ENCODE measurements around the gene TBX2. TPM values are rescaled to one million over a fixed set of nuclear protein-coding genes. Genes with fewer than 3 reads are reported as not detected.

TBX2 gene
- total and polyA plus RNA-seq, 2 donors from 2014 or later = 66.4 to 122 TPM

DNA sequence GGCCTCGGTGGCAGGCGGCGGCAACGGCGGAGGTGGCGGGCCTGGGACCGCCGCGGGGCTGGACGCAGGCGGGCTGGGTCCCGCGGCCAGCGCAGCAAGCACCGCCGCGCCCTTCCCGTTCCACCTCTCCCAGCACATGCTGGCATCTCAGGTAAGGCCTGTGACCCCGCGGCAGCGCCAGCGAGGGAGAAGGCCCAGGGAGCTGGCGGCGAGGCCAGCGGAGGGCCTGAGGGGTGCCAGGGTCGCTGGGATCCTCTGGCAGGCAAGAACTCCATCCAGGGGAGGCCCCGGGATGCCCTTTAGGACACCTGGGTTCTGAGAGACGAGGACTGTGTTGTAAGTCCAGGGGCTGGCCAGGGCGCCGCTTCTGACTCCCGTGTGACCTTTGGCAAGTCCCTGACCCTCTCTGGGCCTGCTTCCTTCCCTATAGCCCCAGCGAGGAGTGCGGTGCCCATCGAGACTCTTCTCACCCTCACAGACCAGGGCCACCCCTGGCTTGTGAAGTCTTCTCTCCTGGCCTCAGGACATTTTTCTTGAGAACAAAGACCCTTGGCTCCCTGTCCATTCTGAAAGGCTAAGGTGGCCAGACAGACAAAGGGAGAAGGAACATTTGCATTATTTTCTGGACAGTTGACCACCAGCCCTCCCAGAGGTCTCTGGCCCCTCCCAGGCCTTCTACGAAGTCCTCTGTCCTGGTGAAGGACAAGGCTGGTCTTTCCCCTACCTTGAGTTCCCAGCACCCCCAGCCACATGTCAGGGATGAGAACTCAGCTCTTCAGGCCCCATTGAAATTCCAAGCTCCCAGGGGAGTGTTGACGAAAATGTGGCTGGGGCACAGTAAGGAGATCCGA is 6.3 kb downstream of the TBX2 start:
- DNase-seq = peak in 3 of 5 donors; percentile 10 to 70 (median 61)
- H3K27ac ChIP-seq (ENCODE audit: low read depth in 2 of 2, low read length in 2 of 2) = peak overlapping the region; percentile 81 to 90
- intact Hi-C loops (cut with DNase I) = no loop called here
- no peak for FAIRE-seq
- H3K9me3 ChIP-seq (ENCODE audit: control insufficient read depth in 2 of 3, insufficient read depth in 1 of 3, low read length in 3 of 3) = no peaks in the 10 kb centered on the region
- peak overlapping the region; percentile 21 to 87 (median 25) for H3K4me3 ChIP-seq (ENCODE audit: low read length in 3 of 3)
- peaks cover 0 to 22% (median 7%) of the 10 kb centered on the region in 3 donors for H3K36me3 ChIP-seq (ENCODE audit: control insufficient read depth in 2 of 3, insufficient read depth in 3 of 3, low read length in 3 of 3)
- TF ChIP-seq, protein P1, sequence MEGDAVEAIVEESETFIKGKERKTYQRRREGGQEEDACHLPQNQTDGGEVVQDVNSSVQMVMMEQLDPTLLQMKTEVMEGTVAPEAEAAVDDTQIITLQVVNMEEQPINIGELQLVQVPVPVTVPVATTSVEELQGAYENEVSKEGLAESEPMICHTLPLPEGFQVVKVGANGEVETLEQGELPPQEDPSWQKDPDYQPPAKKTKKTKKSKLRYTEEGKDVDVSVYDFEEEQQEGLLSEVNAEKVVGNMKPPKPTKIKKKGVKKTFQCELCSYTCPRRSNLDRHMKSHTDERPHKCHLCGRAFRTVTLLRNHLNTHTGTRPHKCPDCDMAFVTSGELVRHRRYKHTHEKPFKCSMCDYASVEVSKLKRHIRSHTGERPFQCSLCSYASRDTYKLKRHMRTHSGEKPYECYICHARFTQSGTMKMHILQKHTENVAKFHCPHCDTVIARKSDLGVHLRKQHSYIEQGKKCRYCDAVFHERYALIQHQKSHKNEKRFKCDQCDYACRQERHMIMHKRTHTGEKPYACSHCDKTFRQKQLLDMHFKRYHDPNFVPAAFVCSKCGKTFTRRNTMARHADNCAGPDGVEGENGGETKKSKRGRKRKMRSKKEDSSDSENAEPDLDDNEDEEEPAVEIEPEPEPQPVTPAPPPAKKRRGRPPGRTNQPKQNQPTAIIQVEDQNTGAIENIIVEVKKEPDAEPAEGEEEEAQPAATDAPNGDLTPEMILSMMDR (IDR thresholded peaks at IDR 0.05; ENCODE audit: borderline replicate concordance, extremely low read depth, insufficient read depth) = no peak
- H3K9ac ChIP-seq (ENCODE audit: low read length in 3 of 3) = peak overlapping the region; percentile 4 to 60 (median 35)
- H3K4me1 ChIP-seq (ENCODE audit: control insufficient read depth in 2 of 3, insufficient read depth in 2 of 3, low read depth in 1 of 3, low read length in 3 of 3) = peaks cover 0 to 30% (median 4%) of the 10 kb centered on the region in 3 donors
- peaks cover 18% of the 10 kb centered on the region for H3K27me3 ChIP-seq (ENCODE audit: control insufficient read depth, insufficient read depth, low read length)

DNA sequence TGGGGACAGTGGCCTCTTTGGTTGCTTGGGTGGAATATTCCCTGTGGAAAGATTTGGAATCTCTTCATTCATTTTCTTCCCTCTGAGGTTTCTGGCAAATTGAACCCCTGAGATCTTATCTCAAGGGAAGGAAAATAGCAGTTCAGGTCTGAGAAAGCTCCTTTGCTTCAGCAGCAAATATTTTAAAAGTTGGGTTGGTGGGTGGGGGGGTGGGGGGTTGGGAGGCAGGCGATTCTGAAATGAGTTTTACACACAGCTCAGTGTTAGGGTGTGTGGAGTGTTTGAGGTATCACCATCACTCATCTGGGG is 6.8 kb downstream of the TBX2 start:
- FAIRE-seq (no peak), DNase-seq (no peak)
- Histone ChIP-seq H3K4me3 (ENCODE audit: low read length in 3 of 3) (peak overlapping the region in 2 of 3 donors; percentile 21 to 87), H3K36me3 (ENCODE audit: control insufficient read depth in 2 of 3, insufficient read depth in 3 of 3, low read length in 3 of 3) (peaks cover 0 to 17% (median 7%) of the 10 kb centered on the region in 3 donors), H3K27ac (ENCODE audit: low read depth in 2 of 2, low read length in 2 of 2) (peak overlapping the region; percentile 81 to 90), H3K9me3 (ENCODE audit: control insufficient read depth in 2 of 3, insufficient read depth in 1 of 3, low read length in 3 of 3) (no peaks in the 10 kb centered on the region), H3K27me3 (ENCODE audit: control insufficient read depth, insufficient read depth, low read length) (peaks cover 18% of the 10 kb centered on the region), H3K4me1 (ENCODE audit: control insufficient read depth in 2 of 3, insufficient read depth in 2 of 3, low read depth in 1 of 3, low read length in 3 of 3) (peaks cover 0 to 30% (median 4%) of the 10 kb centered on the region in 3 donors), H3K9ac (ENCODE audit: low read length in 3 of 3) (peak overlapping the region; percentile 11 to 60 (median 35))
- TF ChIP-seq, protein P1 (IDR thresholded peaks at IDR 0.05; ENCODE audit: borderline replicate concordance, extremely low read depth, insufficient read depth) = no peak
- intact Hi-C loops (cut with DNase I) = no loop called here

DNA sequence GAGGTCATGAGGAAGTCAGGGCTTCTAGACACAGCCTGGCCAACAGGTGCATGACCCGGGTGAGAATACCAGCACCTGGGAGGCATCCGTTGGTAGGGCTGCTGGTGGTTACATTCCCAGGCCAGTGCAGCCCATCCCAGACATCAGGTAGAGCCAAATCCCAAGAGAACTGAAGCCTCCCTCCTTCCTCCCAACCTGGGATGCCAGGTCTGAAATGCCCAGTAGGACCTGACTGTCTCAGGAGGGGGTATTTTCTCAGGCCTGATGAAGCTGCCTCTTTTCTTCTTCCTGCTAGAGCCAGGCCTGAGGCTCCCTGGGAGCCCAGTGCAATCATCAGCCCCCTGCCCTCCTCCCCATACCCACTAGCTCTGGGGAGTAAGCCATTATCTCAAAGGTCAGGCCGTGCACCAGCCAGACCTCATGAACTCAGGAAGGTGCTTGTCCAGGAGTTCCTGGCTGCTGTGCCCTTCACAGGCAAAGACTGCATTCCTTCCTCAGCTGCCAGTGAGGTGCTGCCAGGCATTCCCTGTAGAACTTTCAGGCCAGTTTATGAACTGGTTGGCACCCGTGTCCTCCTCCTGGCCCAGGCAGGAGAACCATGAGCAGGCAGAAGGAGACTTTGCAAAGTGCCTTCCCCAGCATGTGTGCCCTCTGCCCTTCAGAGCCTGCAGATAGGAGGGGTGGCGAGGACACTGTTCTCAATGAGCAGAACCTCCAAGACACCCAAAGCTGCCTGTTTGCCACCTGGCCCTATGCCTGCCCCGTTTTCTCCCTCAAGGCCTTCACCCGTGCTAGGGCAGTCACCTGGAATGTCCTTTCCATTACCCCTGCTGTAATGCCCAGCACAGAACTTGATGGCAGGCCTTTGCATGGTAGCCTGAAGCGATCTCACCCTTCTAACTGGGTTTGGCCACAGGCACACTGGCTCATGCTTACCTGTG is 7.6 kb downstream of the TBX2 start:
- Histone ChIP-seq H3K4me3 (ENCODE audit: low read length in 3 of 3) (peak overlapping the region in 2 of 3 donors; percentile 17 to 87), H3K9ac (ENCODE audit: low read length in 3 of 3) (peak overlapping the region; percentile 16 to 60 (median 35)), H3K36me3 (ENCODE audit: control insufficient read depth in 2 of 3, insufficient read depth in 3 of 3, low read length in 3 of 3) (peaks cover 0 to 17% (median 7%) of the 10 kb centered on the region in 3 donors), H3K27me3 (ENCODE audit: control insufficient read depth, insufficient read depth, low read length) (peaks cover 16% of the 10 kb centered on the region), H3K4me1 (ENCODE audit: control insufficient read depth in 2 of 3, insufficient read depth in 2 of 3, low read depth in 1 of 3, low read length in 3 of 3) (peaks cover 0 to 30% (median 8%) of the 10 kb centered on the region in 3 donors), H3K27ac (ENCODE audit: low read depth in 2 of 2, low read length in 2 of 2) (peak overlapping the region; percentile 81 to 90), H3K9me3 (ENCODE audit: control insufficient read depth in 2 of 3, insufficient read depth in 1 of 3, low read length in 3 of 3) (no peaks in the 10 kb centered on the region)
- DNase-seq = peak in 4 of 5 donors; percentile 9 to 43 (median 32)
- intact Hi-C loops (cut with DNase I) = no loop called here
- TF ChIP-seq, protein P1 (IDR thresholded peaks at IDR 0.05; ENCODE audit: borderline replicate concordance, extremely low read depth, insufficient read depth) = no peak
- no peak for FAIRE-seq

All from kidney (tissue), 14 donors.